Vagina (tissue), 2 donors: ENCODE data around the gene IQGAP2. TPM values are rescaled to one million over a fixed set of nuclear protein-coding genes. Genes with fewer than 3 reads are reported as not detected.

Experiments used
- DNase-seq, 2 donors: peaks; one replicate each; pipeline ENCODE4 v3.0.0-alpha.2; 2017; ENCODE audit errors: extremely low spot score in 2 of 2
- H3K27ac ChIP-seq: fragments of 200-600 bp; sonication (generic); one replicate; pipeline ENCODE4 v1.5.1; 2019
- H3K27me3 ChIP-seq: fragments of 200-600 bp; sonication (generic); one replicate; pipeline ENCODE4 v1.5.1; 2019
- H3K36me3 ChIP-seq, 2 donors: fragments of 200-600 bp; sonication (generic); one replicate each; pipeline ENCODE4 v1.5.1; 2017 to 2019
- H3K4me1 ChIP-seq: fragments of 200-600 bp; sonication (generic); one replicate; pipeline ENCODE4 v1.5.1; 2019
- H3K4me3 ChIP-seq, 2 donors: fragments of 200-600 bp; sonication (generic); 1 replicate in 1 of 2; 2 replicates in 1 of 2; pipeline ENCODE4 v1.5.1; 2016 to 2019
- H3K9me3 ChIP-seq: fragments of 200-600 bp; sonication (generic); one replicate; pipeline ENCODE4 v1.5.1; 2019
- POLR2A ChIP-seq, 2 donors: fragments of 450-650 bp; IDR thresholded peaks; one replicate each; pipeline ENCODE4 v1.6.1; 2017; ENCODE audit warnings: antibody characterized with exemption in 2 of 2, mild to moderate bottlenecking in 2 of 2, moderate library complexity in 2 of 2
- POLR2AphosphoS5 ChIP-seq, 2 donors: sonication (generic); formaldehyde crosslinking; IDR thresholded peaks; one replicate each; pipeline ENCODE4 v1.9.0; 2017; ENCODE audit warnings: antibody characterized with exemption in 2 of 2, mild to moderate bottlenecking in 2 of 2, low read depth in 1 of 2; ENCODE audit not compliant: insufficient read depth in 1 of 2
- intact Hi-C: fragments of 100-400 bp; cut with DNase I; formaldehyde crosslinking; loops from one replicate; pipeline ENCODE4 v1.15.1; 2023
- total RNA-seq: library from RNA; depleted of rRNA; stranded (reverse); fragments of >200 nt; gene quantifications from one replicate; pipeline ENCODE4 v1.2.3, GENCODE V29; 2016
- TF ChIP-seq, protein P1 (sequence below), 3 experiments: fragments of 450-650 bp in 2 of 3; fragments of 200-600 bp in 1 of 3; sonication (generic) in 1 of 3; IDR thresholded peaks; one replicate each; pipeline ENCODE4 v1.5.1; 2017 to 2019; ENCODE audit warnings: antibody characterized with exemption in 3 of 3, mild to moderate bottlenecking in 2 of 3, moderate library complexity in 2 of 3

The IQGAP2 gene
- total RNA-seq, 1 donor from 2014 or later: 8.6 TPM

DNA sequence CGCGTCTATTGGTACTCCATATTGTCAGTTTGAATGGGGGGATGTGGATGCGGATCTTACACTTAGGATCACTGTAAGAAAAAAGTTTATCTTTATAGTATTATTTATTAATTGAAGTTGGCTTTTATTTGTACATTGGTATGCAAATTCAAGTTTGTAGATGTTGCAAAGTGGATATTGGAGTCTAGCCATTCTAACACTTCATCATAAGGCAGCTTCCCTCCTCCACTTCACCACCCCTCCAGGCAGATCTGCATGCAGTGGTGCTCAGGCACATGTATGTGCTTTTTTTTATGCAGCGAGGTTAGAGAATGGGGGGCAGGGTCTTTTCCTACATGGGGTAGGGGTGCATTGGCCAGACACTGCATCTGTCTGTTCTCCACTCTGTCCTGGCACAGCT is 84.3 kb downstream of the IQGAP2 start:
- intact Hi-C loops: no loop called here
- Histone ChIP-seq H3K4me1 (no peaks in the 10 kb centered on the region), H3K36me3 (no peaks in the 10 kb centered on the region), H3K27ac (no peak overlapping the region), H3K4me3 (no peak overlapping the region), H3K9me3 (no peaks in the 10 kb centered on the region), H3K27me3 (no peaks in the 10 kb centered on the region)
- peak in 1 of 2 donors; percentile 7 for DNase-seq
- TF ChIP-seq POLR2A (IDR thresholded peaks at IDR 0.05): no peak
- TF ChIP-seq POLR2AphosphoS5 (IDR thresholded peaks at IDR 0.05; ENCODE audit: insufficient read depth in 1 of 2, low read depth in 1 of 2): no peak
- TF ChIP-seq, protein P1, sequence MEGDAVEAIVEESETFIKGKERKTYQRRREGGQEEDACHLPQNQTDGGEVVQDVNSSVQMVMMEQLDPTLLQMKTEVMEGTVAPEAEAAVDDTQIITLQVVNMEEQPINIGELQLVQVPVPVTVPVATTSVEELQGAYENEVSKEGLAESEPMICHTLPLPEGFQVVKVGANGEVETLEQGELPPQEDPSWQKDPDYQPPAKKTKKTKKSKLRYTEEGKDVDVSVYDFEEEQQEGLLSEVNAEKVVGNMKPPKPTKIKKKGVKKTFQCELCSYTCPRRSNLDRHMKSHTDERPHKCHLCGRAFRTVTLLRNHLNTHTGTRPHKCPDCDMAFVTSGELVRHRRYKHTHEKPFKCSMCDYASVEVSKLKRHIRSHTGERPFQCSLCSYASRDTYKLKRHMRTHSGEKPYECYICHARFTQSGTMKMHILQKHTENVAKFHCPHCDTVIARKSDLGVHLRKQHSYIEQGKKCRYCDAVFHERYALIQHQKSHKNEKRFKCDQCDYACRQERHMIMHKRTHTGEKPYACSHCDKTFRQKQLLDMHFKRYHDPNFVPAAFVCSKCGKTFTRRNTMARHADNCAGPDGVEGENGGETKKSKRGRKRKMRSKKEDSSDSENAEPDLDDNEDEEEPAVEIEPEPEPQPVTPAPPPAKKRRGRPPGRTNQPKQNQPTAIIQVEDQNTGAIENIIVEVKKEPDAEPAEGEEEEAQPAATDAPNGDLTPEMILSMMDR (IDR thresholded peaks at IDR 0.05): no peak

DNA sequence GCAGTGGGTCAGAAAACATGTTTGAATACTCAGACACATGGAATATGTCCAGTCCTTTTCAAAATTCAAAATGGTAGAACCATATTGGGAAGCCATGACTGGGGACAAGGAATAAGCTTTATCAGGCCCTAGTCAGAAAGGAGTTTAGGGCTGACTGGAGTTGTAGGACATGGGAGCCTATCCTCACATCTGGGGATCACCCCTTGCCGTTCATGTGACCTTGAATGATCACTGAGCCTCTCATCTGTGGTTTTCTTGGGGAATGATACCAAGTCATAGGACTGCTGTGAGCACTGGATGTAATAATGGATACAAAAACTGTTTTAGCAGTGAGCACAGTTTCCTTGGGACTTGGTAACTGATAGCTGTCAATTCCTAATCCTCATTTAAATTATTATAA is 84.7 kb downstream of the IQGAP2 start:
- Histone ChIP-seq H3K9me3 (no peaks in the 10 kb centered on the region), H3K27ac (no peak overlapping the region), H3K36me3 (no peaks in the 10 kb centered on the region), H3K4me3 (no peak overlapping the region), H3K27me3 (no peaks in the 10 kb centered on the region), H3K4me1 (no peaks in the 10 kb centered on the region)
- TF ChIP-seq POLR2AphosphoS5 (IDR thresholded peaks at IDR 0.05; ENCODE audit: insufficient read depth in 1 of 2, low read depth in 1 of 2) (no peak), POLR2A (IDR thresholded peaks at IDR 0.05) (no peak)
- TF ChIP-seq, protein P1 (IDR thresholded peaks at IDR 0.05): no peak
- DNase-seq: no peak
- intact Hi-C loops: no loop called here

DNA sequence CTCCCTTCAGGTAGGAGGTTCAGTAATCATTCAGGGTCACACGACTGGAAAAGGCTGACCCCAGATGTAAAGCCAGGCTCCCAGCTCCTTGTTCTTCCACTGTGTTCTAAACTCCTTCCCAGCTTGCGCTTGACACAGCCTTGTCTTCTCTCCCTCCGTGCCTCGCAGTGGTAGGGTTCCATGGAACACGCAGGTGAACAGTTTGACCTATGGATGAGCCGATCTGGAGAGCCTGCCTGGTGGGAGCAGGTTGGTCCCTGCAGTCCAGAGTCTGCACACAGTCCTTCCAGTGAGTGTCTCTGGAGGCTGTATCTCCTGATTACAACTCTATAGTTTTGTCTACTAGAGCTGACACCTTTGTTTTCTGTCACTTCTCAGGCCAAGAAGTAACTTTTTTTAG is 85.9 kb downstream of the IQGAP2 start:
- H3K9me3 ChIP-seq: no peaks in the 10 kb centered on the region
- no peak overlapping the region for H3K4me3 ChIP-seq
- no peak overlapping the region for H3K27ac ChIP-seq
- TF ChIP-seq, protein P1 (IDR thresholded peaks at IDR 0.05): no peak
- TF ChIP-seq POLR2AphosphoS5 (IDR thresholded peaks at IDR 0.05; ENCODE audit: insufficient read depth in 1 of 2, low read depth in 1 of 2): no peak
- TF ChIP-seq POLR2A (IDR thresholded peaks at IDR 0.05): no peak
- H3K27me3 ChIP-seq: no peaks in the 10 kb centered on the region
- intact Hi-C loops: no loop called here
- no peak for DNase-seq
- H3K4me1 ChIP-seq: no peaks in the 10 kb centered on the region
- H3K36me3 ChIP-seq: no peaks in the 10 kb centered on the region

DNA sequence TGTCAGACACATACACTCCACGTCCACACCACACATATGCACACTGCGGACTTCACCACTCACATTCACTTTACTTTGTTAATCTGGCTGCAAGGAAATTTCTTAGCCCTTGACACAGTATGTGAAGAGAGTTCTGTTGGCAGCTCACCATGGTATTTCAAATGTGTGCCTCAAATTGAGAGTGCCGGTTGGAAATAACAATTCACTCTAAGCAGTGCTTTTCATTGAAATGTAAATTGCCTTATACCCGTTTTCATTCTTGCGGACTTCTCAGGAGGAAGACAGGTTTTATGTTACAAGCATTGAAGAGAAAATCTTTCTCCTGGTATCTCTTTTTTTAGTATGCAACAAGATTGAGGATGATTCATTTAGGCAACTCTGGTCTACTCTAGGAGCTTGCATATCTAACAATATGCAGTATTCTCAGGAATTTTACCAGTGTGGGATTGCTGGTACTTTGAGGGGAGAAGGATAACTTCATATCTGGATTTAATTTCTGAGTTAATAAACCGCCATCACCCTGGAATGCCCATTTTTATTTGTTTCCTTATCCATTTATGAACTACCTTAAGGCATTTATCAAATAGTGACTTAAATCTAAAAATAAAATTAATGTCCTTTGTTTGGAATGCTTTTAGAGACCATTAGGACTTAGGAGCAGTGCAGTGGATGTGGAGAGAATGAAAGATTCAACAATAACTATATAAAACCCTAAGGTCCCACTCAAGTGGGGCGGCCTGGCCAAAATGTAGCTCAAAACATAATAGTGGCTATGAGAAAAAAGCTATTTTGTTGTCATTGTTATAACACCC is 87.0 kb downstream of the IQGAP2 start:
- Histone ChIP-seq H3K27me3 (no peaks in the 10 kb centered on the region), H3K36me3 (no peaks in the 10 kb centered on the region), H3K9me3 (no peaks in the 10 kb centered on the region), H3K4me3 (no peak overlapping the region), H3K4me1 (no peaks in the 10 kb centered on the region), H3K27ac (no peak overlapping the region)
- intact Hi-C loops: no loop called here
- no peak for TF ChIP-seq POLR2AphosphoS5 (IDR thresholded peaks at IDR 0.05; ENCODE audit: insufficient read depth in 1 of 2, low read depth in 1 of 2)
- TF ChIP-seq POLR2A (IDR thresholded peaks at IDR 0.05): no peak
- TF ChIP-seq, protein P1 (IDR thresholded peaks at IDR 0.05): no peak
- no peak for DNase-seq

DNA sequence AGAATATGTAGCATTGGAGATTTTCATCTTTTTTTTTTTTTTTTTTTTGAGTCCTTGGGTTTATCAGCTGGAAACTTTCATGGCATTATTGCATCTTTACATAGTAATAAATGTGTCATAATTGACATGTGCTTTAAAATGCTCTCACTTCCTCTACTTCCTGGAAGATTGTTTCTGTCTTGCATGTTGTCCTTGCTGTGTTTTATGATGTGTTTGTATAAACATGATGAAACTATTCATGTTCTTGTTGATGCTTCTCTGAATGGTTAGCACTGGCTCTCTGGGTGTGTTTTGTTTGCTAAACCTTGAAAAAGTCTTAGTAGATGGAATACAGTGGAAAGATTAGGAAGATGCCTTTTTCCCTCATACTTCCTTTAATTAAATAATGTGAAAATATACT is 87.9 kb downstream of the IQGAP2 start:
- no peaks in the 10 kb centered on the region for H3K9me3 ChIP-seq
- no peaks in the 10 kb centered on the region for H3K36me3 ChIP-seq
- intact Hi-C loops: no loop called here
- TF ChIP-seq, protein P1 (IDR thresholded peaks at IDR 0.05): no peak
- TF ChIP-seq POLR2A (IDR thresholded peaks at IDR 0.05): no peak
- TF ChIP-seq POLR2AphosphoS5 (IDR thresholded peaks at IDR 0.05; ENCODE audit: insufficient read depth in 1 of 2, low read depth in 1 of 2): no peak
- DNase-seq: no peak
- no peak overlapping the region for H3K4me3 ChIP-seq
- H3K4me1 ChIP-seq: no peaks in the 10 kb centered on the region
- H3K27ac ChIP-seq: no peak overlapping the region
- H3K27me3 ChIP-seq: no peaks in the 10 kb centered on the region
